GM23338 (cell line): Measurements from ENCODE around the gene FFAR3.
"Not testable (repeated sequence)": the region's sequence is repeated elsewhere in the genome, so short reads cannot be mapped to it uniquely, and the experiment has no call there.

ENCODE experiments used
- CREB1 ChIP-seq: fragments of 250-450 bp; sonication (Bioruptor Pico); IDR thresholded peaks from 2 replicates; pipeline ENCODE4 v1.5.0; 2020; ENCODE audit warnings: low read depth, mild to moderate bottlenecking, moderate library complexity
- CTCF ChIP-seq, 2 experiments: fragments of 200-600 bp in 1 of 2; sonication (generic) in 1 of 2; conservative IDR thresholded peaks; 2 replicates each; pipeline versions ENCODE4 v1.5.1 to v1.6.1; 2016 to 2017; ENCODE audit warnings: antibody characterized with exemption in 2 of 2, low read depth in 2 of 2, mild to moderate bottlenecking in 2 of 2, moderate library complexity in 1 of 2
- POLR2AphosphoS5 ChIP-seq: IDR thresholded peaks from 2 replicates; pipeline ENCODE4 v1.6.1; 2016; ENCODE audit warnings: antibody characterized with exemption, low read depth

DNA sequence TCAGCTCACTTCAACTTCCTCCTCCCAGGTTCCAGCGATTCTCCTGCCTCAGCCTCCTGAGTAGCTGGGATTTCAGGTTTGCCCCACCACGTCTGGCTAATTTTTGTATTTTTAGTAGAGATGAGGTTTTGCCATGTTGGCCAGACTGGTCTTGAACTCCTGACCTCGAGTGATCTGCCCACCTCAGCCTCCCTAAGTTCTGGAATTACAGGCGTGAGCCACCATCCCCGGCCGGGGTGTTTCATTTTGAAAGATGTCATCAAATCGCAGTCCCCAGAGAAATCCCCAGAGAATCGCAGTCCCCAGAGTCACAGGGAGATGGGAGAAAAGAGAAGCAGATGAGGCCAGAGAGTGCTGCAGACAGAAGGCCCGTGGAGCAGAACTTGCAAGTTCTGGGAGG lies 43.2 kb downstream of the FFAR3 start:
- TF ChIP-seq CTCF (conservative IDR thresholded peaks at IDR 0.05; ENCODE audit: low read depth in 2 of 2); POLR2AphosphoS5; CREB1 (CRISPR knock-in tag): not testable (repeated sequence)
